ENCODE data around the gene ACAA1.
"Not testable (repeated sequence)": the region's sequence is repeated elsewhere in the genome, so short reads cannot be mapped to it uniquely, and the experiment has no call there.

Gene ACAA1

DNA sequence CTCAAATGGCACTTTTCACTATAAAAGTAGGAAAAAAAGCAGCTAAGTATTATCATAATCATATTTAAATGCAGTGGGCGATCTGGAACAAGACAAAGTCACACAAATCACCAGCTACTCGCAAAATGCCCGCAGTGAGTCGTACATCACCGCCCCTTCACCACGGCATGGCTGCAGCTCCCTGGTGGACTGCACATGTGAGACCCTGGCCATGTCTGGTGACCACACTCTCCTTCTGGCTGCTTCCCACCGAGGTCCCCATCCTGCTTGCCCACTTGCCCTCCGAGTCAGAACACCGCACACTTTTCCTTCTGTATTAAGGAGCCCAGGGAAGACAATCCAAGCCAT, 38.6 kb downstream of the ACAA1 start:
- no peak for DNase-seq

DNA sequence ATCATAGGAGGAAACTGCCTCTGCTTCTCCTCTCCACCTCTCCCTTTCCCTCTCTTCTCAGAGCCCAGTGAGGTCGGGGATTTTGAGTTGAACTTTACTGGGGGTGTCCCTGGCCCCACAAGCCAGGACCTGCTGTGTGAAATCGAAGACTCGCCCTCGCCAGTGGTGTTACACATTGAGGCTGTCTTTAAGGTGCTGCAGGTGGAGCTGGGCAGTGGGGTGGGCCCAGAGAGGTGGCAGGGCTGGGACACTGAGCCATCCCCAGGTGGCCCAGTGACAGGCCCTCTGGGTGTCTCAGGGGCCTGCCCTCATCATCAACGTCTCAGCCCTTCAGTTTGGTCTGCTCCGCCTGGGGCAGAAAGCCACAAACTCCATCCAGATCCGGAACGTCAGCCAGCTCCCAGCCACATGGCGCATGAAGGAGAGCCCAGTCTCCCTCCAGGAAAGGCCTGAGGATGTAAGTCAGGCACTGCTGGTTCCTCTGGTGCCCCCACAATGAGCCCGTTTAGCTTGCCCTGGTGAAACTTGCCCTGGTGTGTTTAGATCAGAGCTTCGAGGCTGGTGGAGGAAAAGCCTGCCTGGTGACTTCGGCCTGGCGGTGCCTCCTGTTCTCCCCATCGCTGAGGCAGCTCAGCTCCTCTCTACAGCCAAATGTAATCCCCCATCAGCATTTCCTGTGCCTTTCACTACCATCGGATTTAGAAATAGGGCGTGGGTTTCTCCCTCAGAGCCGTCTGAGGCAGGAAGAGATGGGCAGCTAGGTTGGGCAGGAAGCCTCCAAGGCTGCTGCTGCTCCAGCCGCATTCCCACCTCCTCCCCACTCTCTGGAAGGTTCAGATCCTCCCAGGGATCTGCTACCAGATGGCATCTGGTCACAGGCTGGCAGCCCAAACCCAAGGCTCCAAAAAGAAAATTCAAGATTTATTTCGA, 39.2 kb downstream of the ACAA1 start:
- no peak for DNase-seq

DNA sequence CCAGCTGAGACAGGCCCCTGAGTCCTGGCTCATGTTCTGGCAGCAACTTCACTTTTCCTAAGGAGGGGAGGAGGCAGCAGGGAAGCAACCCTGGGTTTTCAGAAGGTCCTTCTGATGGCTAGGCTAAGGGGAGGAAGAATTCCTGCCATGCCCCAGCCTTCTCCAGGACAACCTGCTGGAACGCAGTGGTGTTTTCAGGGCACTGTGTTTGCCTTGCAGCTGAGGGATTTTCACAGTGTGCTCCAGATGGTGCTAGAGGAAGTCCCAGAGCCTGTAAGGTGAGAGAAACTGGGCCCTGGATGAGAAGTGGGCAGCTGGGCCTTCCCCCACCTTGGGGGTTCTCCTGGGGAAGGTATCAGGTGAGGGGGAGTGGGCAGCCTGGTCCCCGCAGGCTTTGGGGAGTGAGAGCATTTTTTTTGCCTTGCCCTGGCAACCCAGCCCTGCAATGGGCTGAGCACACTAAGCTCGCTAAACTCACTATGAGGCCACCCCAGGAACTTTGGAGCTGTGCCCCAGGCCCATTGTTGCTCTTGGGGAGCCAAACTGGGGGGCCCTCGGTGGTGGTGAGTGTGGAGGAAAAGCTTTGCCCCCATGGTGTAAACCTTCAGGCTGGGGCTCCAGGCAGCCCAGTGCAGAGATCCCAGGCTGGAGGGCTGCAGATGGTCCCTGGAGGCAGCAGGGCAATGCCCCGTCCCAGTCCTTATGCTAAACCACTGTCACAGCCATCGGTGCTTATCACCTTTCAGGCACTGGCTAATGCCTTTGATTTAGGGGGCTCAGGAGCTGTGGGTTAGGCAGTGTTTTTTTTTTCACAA, 41.1 kb downstream of the ACAA1 start:
- no peak for DNase-seq

DNA sequence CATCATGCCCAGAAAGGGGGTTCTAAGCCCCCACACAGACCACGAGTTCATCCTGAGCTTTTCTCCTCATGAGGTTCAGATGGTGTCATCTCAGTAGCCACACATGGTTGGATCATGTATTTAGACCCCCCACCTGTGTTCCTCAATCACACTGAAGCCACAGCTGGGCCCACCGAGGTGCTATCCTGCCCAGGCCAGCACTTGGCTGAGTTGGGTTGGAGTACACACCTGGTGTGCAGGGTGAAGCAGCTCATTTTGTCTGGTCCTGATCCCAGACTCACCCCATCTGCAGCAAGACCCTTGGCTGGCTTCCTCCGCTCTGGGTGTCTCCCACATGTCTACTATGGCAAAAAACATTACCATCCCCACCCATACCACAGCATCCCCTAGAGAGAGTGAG, 41.9 kb downstream of the ACAA1 start:
- DNase-seq, result no peak

DNA sequence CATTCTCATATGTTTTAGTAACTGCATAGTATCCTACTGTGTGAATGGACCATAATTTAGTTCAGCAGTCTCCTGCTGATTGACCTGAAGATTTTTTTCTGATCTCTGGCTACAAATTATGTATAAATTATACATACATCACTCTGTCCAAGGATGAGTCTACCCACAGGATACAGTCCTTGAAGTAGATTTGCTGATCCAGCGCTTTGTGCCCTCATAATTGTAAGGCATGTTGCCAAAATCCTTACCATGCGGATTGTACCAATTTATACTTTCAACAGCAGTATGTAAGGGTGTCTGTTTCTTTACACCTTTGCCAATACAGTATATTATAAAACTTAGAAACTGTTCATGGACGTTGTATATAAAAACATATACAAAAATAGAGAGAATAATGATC, 46.5 kb downstream of the ACAA1 start:
- DNase-seq, result no peak

DNA sequence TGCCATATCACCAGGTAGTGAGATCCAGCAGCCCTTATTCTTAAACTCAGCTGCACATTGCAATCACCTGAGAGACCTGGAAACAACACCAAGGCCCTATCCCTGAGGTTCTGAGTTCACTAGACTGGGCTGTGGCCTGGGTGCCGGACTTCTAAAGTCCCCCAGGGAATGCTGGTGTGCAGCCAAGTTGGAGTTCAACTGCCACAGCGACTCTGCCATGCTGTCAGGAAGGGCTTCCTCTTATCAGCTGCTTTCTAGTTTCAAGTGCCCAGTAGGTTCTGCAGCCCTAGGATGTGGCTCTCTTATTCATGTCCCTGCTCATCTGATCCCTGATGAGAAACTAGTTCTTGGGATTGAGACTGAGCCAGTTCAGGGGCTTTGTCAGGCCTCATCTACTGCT, 47.8 kb downstream of the ACAA1 start:
- DNase-seq, result no peak

DNA sequence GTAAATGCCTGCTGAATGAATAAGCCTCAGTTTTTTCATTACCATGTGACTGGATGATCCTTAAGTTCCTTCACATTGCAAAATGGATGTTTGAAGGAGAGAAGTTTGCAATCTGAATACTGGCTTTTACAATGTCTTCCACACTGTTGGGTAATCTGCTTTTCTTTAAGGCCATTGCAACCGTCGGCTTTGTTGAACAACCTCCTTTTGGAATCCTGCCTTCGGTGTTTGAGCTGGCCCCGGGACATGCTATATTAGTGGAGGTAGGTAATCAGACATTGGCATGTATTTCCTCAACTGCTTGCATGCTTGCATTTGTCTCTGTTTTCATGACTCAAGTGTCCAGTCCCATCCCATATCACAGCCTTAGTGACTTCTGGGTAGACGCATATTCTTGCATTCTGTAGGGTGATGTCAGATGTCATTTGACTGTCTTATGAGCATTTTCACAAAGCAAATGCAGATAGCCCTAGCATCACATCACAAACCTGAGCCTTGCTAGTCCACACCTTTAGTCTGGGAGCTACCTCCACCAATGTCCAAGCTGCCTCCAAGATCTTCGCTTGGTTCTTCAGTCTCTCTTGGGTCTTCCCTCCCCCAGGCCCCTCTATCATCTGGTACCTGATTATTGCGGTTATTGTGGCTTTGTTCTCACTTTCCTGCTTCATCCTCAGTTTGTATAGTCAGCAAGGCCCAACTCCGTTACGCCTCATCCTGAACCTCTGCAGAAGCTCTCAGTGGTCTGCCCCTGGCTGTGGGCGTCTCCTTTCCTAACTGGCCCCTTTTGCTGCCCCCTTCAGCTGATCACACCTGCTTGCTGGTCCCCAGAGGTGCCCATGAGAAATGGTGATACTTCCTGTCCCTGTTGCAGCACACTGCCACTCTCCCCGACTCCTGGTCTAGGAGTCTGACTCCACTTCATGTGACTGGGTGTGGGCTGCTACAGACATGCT, 48.5 kb downstream of the ACAA1 start:
- DNase-seq, result no peak

DNA sequence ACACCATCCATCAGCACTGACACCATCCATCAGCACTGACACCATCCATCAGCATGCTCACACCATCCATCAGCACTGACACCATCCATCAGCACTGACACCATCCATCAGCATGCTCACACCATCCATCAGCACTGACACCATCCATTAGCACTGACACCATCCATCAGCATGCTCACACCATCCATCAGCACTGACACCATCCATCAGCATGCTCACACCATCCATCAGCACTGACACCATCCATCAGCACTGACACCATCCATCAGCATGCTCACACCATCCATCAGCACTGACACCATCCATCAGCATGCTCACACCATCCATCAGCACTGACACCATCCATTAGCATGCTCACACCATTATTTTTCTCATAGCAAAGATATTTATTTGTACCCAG, 49.6 kb downstream of the ACAA1 start:
- DNase-seq, result not testable (repeated sequence)

DNA sequence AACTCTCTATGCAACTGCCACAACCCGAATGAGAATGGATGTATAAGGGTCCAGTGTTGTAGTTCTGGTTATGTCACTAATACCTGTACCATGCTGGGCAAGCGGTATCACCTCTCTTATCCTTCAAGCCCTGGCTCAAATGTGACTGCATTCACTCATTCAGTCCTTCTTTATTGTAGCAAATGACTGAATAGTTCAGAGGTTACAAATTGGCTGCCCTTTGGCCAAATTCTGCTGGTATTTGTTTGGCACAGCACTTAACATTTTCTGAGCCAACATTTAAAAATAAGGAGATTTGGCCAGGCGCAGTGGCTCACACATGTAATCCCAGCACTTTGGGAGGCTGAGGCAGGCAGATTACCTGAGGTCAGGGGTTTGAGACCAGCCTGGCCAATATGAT, 50.4 kb downstream of the ACAA1 start:
- DNase-seq, result no peak

DNA sequence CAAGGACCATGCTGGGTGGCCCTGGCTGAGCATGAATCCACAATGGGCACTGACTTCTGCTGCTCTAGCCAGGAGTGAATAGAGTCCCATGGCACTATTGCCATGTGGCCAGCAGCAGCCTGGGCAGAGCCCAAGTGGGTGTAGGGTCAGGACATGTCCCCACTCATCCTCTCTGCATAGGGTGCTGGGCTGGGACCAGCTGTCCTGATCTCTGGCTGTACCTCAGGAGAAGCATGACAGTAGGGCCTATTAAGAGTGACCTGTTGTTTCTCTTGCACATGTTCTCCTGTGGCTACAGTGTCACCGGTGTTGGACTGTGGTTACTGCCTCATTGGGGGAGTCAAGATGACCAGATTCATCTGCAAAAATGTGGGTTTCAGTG, 51.0 kb downstream of the ACAA1 start:
- DNase-seq, result no peak

DNA sequence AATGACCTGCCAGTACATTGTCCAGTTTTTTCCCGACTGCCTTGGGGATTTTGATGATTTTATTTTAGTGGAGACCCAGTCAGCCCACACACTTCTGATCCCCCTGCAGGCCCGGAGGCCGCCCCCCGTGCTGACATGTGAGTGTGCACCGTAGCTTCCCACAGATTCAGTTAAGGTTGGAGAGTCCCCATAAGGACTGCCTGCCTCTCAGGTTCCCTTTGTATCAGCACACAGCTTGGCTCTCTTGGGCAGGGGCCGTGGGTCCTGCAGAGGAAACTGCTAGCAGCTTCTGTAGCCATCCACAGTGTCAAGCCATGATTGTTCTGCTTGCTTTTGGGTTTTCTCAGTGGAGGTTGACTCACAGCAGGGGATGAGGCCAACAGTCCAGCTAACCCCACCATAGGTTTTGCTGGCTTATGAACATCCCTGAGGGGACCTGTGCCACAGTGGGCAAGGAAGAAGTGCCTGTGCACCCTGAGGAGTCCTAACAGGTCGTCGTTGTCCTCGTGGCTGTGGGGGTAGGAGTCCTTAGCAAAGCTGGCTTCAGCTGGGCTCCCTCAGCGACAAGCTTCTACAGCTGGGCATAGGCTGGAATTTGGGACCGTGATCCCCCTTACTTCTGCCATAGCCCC, 51.5 kb downstream of the ACAA1 start:
- DNase-seq, result no peak

DNA sequence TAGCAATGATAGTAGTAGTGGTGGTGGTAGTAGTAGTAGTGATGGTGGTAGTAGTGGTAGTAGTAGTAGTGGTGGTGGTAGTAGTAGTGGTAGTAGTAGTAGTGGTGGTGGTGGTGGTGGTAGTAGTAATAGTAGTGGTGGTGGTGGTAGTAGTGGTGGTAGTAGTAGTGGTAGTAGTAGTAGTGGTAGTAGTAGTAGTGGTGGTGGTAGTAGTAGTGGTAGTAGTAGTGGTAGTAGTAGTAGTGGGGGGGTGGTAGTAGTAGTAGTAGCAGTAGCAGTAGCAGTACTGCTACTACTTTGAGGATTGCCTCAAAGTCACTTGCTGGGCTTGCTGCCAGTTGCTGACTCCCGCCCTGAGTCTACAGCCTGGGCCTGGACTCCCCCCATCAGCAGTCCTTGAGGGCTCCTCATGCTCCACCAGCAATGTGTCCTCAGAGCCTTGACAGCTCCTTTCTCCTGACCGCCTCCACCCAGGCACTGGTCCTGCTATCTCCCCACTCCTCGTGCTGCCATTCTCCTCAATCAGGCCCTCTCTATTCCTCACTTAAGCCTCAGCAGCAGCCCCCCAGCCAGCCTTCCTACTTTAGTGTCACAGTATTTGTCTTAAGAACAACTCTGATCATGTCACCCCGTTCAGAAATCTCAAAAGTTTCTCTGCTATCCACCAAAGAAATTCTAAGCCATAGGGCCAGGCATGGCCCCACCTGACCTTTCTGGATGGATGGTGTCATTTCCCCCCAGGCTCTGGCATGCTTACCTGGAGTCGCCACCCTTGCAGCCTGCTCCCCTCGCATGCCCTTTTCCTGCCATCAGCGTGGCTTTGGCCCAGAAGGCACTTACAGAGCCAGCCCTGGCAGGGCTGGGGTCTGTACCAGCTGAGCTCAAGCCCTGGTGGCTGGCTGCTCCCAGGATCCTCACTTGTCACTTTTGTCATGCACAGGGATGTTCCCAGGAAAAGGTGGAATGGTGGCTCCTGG, 52.3 kb downstream of the ACAA1 start:
- no peak for DNase-seq

DNA sequence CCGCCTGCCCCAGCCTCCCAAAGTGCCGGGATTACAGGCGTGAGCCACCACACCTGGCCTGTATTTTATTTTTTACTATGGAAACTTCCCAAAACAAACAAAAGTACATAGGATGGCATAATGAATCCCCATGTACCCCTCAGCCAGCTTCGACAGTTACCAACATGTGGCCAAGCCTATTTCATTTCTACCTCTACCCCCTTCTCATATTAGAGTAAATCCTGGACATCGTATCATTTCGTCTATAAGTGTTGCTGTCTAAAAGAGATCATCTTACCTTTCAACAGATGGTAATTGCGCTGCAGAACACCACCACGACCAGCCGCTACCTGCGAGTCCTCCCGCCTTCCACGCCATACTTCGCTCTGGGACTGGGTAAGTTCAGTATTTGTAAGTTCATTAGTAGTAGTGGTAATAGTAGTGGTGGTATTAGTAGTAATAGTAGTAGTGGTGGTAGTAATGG, 53.0 kb downstream of the ACAA1 start:
- no peak for DNase-seq

DNA sequence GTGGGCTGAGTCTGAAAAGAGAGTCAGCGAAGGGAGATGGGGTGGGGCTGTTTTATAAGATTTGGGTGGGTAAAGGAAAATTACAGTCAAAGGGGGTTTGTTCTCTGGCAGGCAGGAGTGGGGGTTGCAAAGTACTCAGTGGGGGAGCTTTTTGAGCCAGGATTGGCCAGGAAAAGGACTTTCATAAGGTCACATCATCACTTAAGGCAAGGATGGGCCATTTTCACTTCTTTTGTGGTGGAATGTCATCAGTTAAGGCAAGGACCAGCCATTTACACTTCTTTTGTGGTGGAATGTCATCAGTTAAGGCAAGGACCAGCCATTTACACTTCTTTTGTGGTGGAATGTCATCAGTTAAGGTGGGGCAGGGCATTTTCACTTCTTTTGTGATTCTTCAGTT, 53.7 kb downstream of the ACAA1 start:
- DNase-seq, result not testable (repeated sequence)

DNA sequence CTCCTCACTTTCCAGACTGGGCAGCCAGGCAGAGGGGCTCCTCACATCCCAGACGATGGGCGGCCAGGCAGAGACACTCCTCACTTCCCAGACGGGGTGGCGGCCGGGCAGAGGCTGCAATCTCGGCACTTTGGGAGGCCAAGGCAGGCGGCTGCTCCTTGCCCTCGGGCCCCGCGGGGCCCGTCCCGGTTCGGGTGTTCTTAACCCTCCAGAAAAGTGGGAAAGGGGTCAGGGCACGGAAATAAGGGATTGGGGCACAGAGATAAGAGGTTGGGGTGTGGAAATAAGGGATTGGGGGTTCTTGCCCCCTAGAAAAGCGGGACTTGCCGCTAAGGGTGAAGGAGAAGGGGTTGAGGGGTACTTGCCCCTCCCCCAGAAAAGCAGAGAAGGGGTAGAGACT, 54.6 kb downstream of the ACAA1 start:
- DNase-seq, result not testable (repeated sequence)

DNA sequence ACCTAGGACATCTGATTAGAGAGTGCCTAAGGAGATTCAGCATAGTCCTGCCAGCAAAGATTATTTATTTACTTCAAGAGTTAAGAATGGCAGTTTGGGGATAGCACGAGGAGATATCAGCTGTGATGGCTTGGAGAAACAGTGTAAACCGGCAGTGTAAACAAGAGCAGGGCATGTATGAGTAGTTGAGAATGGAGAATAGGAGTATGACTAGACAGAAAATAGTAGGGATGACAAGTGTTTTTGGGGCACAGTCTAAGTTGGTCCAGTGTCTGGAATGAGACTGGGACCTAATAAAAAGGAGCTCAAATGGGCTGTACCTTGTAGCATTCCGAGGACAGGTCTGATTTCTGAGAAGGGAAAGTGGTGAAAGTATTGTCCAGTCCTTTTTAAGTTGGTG, 59.9 kb downstream of the ACAA1 start:
- DNase-seq, result not testable (repeated sequence)
